NB4 (cell line): ENCODE data around the gene TNFRSF25.

ENCODE experiments used
- CTCF ChIP-seq: IDR thresholded peaks from one replicate; pipeline ENCODE4 v1.5.1; 2012; ENCODE audit warnings: low read depth, low read length
- POLR2A ChIP-seq: IDR thresholded peaks from 2 replicates; pipeline ENCODE4 v1.6.1; 2011; ENCODE audit warnings: mild to moderate bottlenecking; ENCODE audit not compliant: insufficient read length; ENCODE audit errors: extremely low read depth

DNA sequence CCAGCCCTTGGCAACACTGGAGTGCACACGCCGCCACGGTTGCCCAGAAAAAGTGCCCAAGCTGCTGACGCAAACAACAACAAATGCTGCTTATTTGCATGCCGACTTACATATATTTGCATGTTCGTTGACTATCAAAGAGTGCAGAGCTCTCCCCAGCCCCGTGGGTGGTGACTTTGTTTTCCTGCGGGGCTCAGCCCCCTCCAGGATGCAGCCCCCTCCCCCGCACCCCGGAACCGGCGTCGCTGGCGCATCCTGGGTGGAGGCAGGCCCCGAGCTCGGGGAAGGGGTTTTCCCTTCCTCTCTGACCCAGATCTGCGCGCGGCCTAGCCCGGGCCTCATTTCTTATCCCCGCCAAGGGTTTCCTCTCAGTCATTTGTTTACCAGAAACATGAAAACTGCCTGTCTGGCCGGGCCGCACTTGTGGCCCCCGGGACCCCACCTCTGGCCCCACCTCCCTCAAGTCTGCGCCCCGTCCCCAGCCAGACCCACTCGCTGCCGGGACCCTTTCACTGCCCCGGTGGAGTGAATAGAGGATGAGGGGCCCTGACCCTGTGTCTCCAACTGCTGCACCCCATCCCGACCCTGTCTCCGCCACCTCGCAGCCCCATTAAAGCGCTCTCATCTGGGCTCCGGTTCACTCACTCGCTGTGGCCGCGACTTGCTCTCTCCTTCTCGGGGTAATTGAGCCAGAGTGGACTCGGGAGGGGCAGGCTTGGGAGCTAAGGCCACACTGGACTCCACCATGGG, 5.5 kb downstream of the TNFRSF25 start:
- TF ChIP-seq CTCF, result no peak
- TF ChIP-seq POLR2A, result no peak
